EL (cell line): ENCODE measurements around the gene NEDD9.

Experiments used
- DNase-seq: peaks from one replicate; pipeline ENCODE4 v3.0.0-alpha.2; 2016

The NEDD9 gene

DNA sequence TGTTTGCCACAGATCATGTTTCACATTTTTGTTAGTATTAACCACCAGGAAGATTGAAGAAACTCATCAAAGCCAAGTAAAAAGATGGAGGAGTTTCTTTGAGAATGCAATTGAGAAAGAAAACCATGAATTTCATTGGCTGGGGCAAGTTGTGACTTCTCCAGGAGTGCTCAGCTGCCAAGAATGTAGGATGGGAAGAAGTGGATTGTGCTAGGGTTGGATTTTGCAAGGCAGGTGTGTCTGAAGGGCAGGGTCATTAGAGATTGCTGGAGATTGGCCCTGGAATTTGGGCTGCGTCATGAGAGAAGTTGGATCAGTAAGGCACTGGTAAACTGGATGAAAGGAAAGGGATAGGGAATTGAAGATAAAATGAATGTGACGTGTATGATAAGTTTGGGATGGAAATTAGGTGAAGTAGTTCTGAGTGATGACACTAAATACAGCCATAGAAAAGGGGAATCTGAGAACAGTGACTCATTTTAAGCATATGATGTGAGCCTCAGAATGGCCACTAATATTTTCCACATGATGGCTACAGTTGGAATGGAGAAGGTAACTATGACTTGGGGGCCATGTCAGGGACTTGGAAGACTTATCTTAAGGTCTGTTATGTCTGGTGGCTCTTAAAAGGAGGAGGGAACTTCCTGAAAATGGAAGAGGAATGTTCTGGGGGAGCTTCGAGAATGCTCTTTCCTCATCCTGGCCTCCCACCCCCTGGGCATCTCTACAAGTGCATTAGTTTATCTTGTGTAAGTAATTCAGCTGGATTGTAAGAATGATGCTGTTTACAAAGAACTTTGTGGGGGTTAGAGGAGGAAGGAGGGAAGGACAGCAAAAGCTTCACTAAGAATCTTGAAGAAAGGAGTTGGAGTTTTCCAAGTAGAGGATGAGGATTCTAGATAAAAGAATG is 93.2 kb downstream of the NEDD9 start:
- peak; percentile 44 for DNase-seq

DNA sequence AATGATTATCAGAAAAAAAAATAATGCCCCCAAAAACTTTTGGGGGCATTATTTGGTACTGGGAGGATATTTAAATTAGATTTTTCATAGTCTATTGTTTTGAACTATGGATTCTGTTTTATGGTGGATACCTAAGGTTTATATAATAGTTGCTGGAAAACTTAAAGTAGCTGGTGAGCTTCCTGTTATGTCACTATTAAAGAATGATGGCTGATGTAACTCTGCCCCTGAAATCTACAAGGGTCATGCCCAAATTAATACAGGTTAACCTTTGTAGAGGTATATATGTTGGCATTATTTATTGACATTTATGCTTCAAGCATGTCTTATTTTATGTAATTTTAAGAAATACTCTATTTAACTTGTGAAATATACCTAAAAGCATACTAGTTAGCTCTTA is 95.7 kb downstream of the NEDD9 start:
- no peak for DNase-seq
